Measurements from ENCODE around the gene ZBTB38.

ZBTB38 gene

GRCh38 chr3:141330235-141330634, 38.1 kb upstream of the ZBTB38 start:
- no peak overlapping the region for H3K4me3 ChIP-seq
- peaks cover 16% of the 10 kb centered on the region for H3K4me1 ChIP-seq
- H3K4me2 ChIP-seq = no peak overlapping the region
- H3K27ac ChIP-seq = no peak overlapping the region
- no peaks in the 10 kb centered on the region for H3K9me3 ChIP-seq
- H3K36me3 ChIP-seq = no peaks in the 10 kb centered on the region
- no peak overlapping the region for H3K9ac ChIP-seq
- no peaks in the 10 kb centered on the region for H4K20me1 ChIP-seq
- H3K27me3 ChIP-seq = no peaks in the 10 kb centered on the region
- TF ChIP-seq Cebpa-rat (IDR thresholded peaks at IDR 0.05) = no peak

DNA sequence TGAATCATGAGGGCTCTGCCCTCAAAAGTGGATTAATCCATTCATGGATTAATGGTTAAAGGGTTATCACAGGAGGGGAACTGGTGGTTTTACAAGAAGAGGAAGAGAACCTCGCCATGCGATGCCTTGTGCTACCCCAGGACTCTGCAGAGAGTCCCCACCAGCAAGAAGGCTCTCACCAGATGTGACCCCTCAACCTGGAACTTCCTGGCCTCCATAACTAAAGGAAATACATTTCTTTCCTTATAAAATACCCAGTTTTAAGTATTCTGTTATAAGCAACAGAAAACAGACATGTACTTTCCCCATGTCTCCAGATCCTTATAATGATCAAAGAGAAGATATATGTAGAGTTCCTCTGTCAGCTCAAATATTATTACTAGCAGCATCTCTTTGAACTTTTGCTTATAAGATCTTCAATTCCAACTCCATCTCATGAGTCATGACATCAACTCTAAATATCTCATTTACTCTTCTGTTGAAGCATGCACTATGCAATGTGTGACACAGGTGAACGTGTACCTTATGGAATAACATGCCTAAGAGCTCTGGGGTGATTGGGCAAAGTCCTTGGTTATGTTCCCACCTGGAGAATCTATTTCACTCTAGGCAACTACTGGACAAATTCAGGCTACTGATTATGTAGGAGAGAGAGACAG, 37.5 kb upstream of the ZBTB38 start:
- TF ChIP-seq Cebpa-rat (IDR thresholded peaks at IDR 0.05) = no peak
- H3K9me3 ChIP-seq = no peaks in the 10 kb centered on the region
- H3K4me1 ChIP-seq = peaks cover 16% of the 10 kb centered on the region
- H3K36me3 ChIP-seq = no peaks in the 10 kb centered on the region
- no peak overlapping the region for H3K27ac ChIP-seq
- H3K4me3 ChIP-seq = no peak overlapping the region
- no peaks in the 10 kb centered on the region for H4K20me1 ChIP-seq
- peak overlapping the region; percentile 35 for H3K4me2 ChIP-seq
- H3K27me3 ChIP-seq = no peaks in the 10 kb centered on the region
- no peak overlapping the region for H3K9ac ChIP-seq

GRCh38 chr3:141331377-141332318, 36.7 kb upstream of the ZBTB38 start:
- H3K4me2 ChIP-seq = peak overlapping the region; percentile 35
- peaks cover 16% of the 10 kb centered on the region for H3K4me1 ChIP-seq

GRCh38 chr3:141332416-141332815, 35.9 kb upstream of the ZBTB38 start:
- peaks cover 23% of the 10 kb centered on the region for H3K4me1 ChIP-seq
- peak overlapping the region; percentile 35; the same call in 1 of the 2 replicates for H3K4me2 ChIP-seq
- no peaks in the 10 kb centered on the region for H4K20me1 ChIP-seq
- no peaks in the 10 kb centered on the region for H3K36me3 ChIP-seq
- H3K9me3 ChIP-seq = no peaks in the 10 kb centered on the region
- no peaks in the 10 kb centered on the region for H3K27me3 ChIP-seq
- TF ChIP-seq Cebpa-rat (IDR thresholded peaks at IDR 0.05) = no peak
- H3K9ac ChIP-seq = no peak overlapping the region
- no peak overlapping the region for H3K4me3 ChIP-seq
- H3K27ac ChIP-seq = no peak overlapping the region

More at GRCh38 chr3:141331377-141332318, 36.7 kb upstream of the ZBTB38 start:
- H3K36me3 ChIP-seq = no peaks in the 10 kb centered on the region
- no peak for TF ChIP-seq Cebpa-rat (IDR thresholded peaks at IDR 0.05)
- H4K20me1 ChIP-seq = no peaks in the 10 kb centered on the region
- H3K9ac ChIP-seq = no peak overlapping the region
- H3K27me3 ChIP-seq = no peaks in the 10 kb centered on the region
- H3K4me3 ChIP-seq = no peak overlapping the region
- H3K27ac ChIP-seq = no peak overlapping the region
- H3K9me3 ChIP-seq = no peaks in the 10 kb centered on the region

GRCh38 chr3:141333836-141334626, 34.3 kb upstream of the ZBTB38 start:
- H3K4me2 ChIP-seq = no peak overlapping the region
- H3K9ac ChIP-seq = no peak overlapping the region

GRCh38 chr3:141334627-141335250, 33.6 kb upstream of the ZBTB38 start:
- no peaks in the 10 kb centered on the region for H3K36me3 ChIP-seq
- 0 out of 2 replicates have a peak, but pooled peaks cover 4% of the 10 kb centered on the region for H3K9me3 ChIP-seq
- no peak overlapping the region for H3K9ac ChIP-seq
- no peaks in the 10 kb centered on the region for H4K20me1 ChIP-seq
- no peaks in the 10 kb centered on the region for H3K27me3 ChIP-seq
- no peak overlapping the region for H3K4me2 ChIP-seq
- H3K4me1 ChIP-seq = peaks cover 24% of the 10 kb centered on the region
- TF ChIP-seq Cebpa-rat (IDR thresholded peaks at IDR 0.05) = no peak
- H3K4me3 ChIP-seq = no peak overlapping the region
- H3K27ac ChIP-seq = no peak overlapping the region

More at GRCh38 chr3:141333836-141334626, 34.3 kb upstream of the ZBTB38 start:
- Histone ChIP-seq H4K20me1 (no peaks in the 10 kb centered on the region), H3K4me1 (peaks cover 24% of the 10 kb centered on the region), H3K9me3 (0 out of 2 replicates have a peak, but pooled peaks cover 4% of the 10 kb centered on the region), H3K27ac (no peak overlapping the region), H3K36me3 (no peaks in the 10 kb centered on the region), H3K27me3 (no peaks in the 10 kb centered on the region), H3K4me3 (no peak overlapping the region)
- TF ChIP-seq Cebpa-rat (IDR thresholded peaks at IDR 0.05) = no peak

- H3K4me1 ChIP-seq = peaks cover 24% of the 10 kb centered on the region
- no peak overlapping the region for H3K4me2 ChIP-seq
- no peak for TF ChIP-seq Cebpa-rat (IDR thresholded peaks at IDR 0.05)
- H4K20me1 ChIP-seq = no peaks in the 10 kb centered on the region
- H3K27ac ChIP-seq = no peak overlapping the region
- H3K4me3 ChIP-seq = no peak overlapping the region
- H3K9me3 ChIP-seq = 0 out of 2 replicates have a peak, but pooled peaks cover 4% of the 10 kb centered on the region
- no peaks in the 10 kb centered on the region for H3K36me3 ChIP-seq
- no peak overlapping the region for H3K9ac ChIP-seq
- H3K27me3 ChIP-seq = no peaks in the 10 kb centered on the region
These were observed 32.7 kb upstream of the ZBTB38 start for GRCh38 chr3:141335531-141336061.

DNA sequence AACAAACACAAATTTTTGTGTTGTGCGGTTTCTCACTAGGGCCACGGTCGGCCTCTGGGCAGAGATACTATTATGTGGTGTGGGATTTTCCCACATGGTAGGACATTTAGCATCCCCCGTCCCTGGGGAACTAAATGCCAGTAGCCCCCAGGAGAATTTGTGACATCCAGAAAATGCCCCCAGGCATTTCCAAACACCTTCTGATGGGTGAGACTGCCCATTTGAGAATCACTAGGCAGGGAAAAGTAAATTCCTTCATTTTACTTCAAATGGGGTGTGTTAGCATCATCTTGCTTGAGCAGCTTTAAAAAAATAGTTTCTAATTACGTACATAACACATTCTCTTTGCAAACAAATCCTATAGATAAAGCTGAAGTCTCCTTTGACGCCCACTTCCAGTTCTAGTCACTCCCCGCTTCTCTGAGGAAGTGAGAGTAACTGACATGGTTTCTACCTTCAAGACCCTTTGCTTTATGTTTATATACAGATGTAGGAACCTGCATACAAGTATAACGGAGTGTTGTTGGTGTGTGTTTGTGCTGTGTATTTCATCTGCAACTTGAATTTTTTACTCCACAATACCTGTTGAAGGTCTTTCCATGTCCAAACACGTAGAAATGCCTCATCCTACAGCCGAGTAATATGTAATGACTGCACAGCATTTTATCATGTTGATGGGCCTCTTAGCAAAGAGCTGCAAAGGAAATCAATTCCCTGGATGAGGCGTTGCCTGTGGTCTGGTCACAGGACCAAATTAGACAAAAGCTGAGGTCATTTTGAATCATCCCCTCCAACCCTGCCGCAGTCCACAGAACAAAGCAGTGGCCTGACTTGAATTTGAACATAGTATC, 31.4 kb upstream of the ZBTB38 start:
- Histone ChIP-seq H3K27me3 (no peaks in the 10 kb centered on the region), H3K4me2 (no peak overlapping the region), H4K20me1 (no peaks in the 10 kb centered on the region), H3K36me3 (no peaks in the 10 kb centered on the region), H3K9me3 (0 out of 2 replicates have a peak, but pooled peaks cover 4% of the 10 kb centered on the region), H3K9ac (no peak overlapping the region), H3K27ac (no peak overlapping the region), H3K4me1 (peaks cover 15% of the 10 kb centered on the region), H3K4me3 (no peak overlapping the region)
- no peak for TF ChIP-seq Cebpa-rat (IDR thresholded peaks at IDR 0.05)
